ENCODE measurements around the gene ICAM4.
A peak's percentile ranks its signal among the peaks of the same experiment; 100 is the strongest.
"Not testable (repeated sequence)": the region's sequence is repeated elsewhere in the genome, so short reads cannot be mapped to it uniquely, and the experiment has no call there.

ICAM4 gene

GRCh38 chr19:10277795-10278589 lies 8.8 kb upstream of the ICAM4 start:
- no peaks in the 10 kb centered on the region for H3K36me3 ChIP-seq (replicated peaks)
- no peaks in the 10 kb centered on the region for H3K4me1 ChIP-seq
- no peaks in the 10 kb centered on the region for H3K9me3 ChIP-seq
- in situ Hi-C loops (cut with MboI; ENCODE audit: low sequenced_read_pairs): no loop called here
- DNase-seq (ENCODE audit: low spot score in 2 of 2): no peak
- no peaks in the 10 kb centered on the region for H3K27me3 ChIP-seq (ENCODE audit: low read depth)
- H3K4me3 ChIP-seq: no peak overlapping the region

DNA sequence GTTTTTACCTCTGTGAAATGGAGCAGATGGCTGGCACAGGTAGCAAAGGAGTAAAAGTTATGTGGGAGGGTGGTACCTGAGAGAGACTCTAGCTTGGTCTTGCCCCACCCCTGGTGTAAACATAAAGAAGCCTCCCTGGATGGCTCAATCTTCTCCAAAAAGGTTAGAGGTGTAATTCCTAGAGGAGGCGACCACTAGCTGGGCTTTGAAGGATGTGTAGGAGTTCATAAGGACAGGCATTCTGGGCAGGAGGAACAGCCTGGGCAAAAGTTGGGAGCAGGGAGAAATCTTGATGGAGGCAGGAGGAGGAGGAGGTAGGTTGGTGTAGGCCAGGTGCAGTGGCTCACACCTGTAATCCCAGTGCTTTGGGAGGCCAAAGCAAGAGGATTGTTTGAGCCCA lies 7.8 kb upstream of the ICAM4 start:
- Histone ChIP-seq H3K9me3 (no peaks in the 10 kb centered on the region), H3K4me3 (no peak overlapping the region), H3K4me1 (no peaks in the 10 kb centered on the region), H3K27me3 (ENCODE audit: low read depth) (no peaks in the 10 kb centered on the region), H3K36me3 (replicated peaks) (no peaks in the 10 kb centered on the region)
- in situ Hi-C loops (cut with MboI; ENCODE audit: low sequenced_read_pairs): no loop called here
- DNase-seq (ENCODE audit: low spot score in 2 of 2): no peak

DNA sequence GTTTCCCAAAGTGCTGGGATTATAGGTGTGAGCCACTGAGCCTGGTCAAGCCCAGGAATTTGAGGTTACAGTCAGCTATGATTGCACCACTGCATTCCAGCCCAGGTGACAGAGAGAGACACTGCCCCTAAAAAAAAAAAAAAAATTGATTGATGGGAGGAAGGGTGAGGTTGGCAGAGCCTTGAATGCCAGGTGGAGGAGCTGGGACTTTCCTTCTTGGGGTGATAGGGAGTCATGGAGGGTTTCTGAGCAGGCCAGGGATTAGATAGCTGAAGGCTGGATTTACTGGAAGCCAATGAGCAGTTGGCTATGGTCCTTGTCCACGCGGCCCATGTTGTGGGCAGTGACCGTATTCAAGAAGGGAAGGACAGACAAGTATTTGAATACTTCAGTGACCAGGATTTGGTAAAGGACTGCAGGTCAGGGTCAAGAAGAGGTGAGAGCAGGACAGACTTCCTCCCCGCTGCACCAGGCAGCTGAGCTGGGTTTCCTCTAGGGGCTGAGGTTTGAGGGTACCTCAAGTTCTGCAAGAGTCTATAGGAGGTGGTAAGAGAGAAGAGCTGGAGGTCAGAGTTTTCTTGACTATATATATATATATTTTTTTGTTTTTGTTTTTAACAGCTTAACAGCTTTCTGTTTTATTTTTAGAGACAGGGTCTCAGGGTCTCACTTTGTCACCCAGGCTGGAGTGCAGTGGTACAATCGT lies 6.9 kb upstream of the ICAM4 start:
- Histone ChIP-seq H3K27me3 (ENCODE audit: low read depth) (no peaks in the 10 kb centered on the region), H3K36me3 (replicated peaks) (no peaks in the 10 kb centered on the region), H3K4me3 (no peak overlapping the region), H3K4me1 (no peaks in the 10 kb centered on the region), H3K9me3 (no peaks in the 10 kb centered on the region)
- no peak for DNase-seq (ENCODE audit: low spot score in 2 of 2)
- in situ Hi-C loops (cut with MboI; ENCODE audit: low sequenced_read_pairs): no loop called here

GRCh38 chr19:10282043-10282442 lies 4.7 kb upstream of the ICAM4 start:
- H3K4me1 ChIP-seq; H3K4me3 ChIP-seq; H3K27me3 ChIP-seq (ENCODE audit: low read depth); DNase-seq (ENCODE audit: low spot score in 2 of 2); in situ Hi-C loops (cut with MboI; ENCODE audit: low sequenced_read_pairs); H3K36me3 ChIP-seq (replicated peaks); H3K9me3 ChIP-seq: not testable (repeated sequence)

- peak in 1 of 2 experiments; percentile 10 for DNase-seq (ENCODE audit: low spot score in 2 of 2)
- Histone ChIP-seq H3K36me3 (replicated peaks) (no peaks in the 10 kb centered on the region), H3K4me3 (no peak overlapping the region), H3K27me3 (ENCODE audit: low read depth) (no peaks in the 10 kb centered on the region), H3K4me1 (peaks cover 2% of the 10 kb centered on the region; the same call in 1 of the 2 replicates), H3K9me3 (no peaks in the 10 kb centered on the region)
- in situ Hi-C loops (cut with MboI; ENCODE audit: low sequenced_read_pairs): no loop called here
Measured at GRCh38 chr19:10283301-10284064, 3.3 kb upstream of the ICAM4 start.

DNA sequence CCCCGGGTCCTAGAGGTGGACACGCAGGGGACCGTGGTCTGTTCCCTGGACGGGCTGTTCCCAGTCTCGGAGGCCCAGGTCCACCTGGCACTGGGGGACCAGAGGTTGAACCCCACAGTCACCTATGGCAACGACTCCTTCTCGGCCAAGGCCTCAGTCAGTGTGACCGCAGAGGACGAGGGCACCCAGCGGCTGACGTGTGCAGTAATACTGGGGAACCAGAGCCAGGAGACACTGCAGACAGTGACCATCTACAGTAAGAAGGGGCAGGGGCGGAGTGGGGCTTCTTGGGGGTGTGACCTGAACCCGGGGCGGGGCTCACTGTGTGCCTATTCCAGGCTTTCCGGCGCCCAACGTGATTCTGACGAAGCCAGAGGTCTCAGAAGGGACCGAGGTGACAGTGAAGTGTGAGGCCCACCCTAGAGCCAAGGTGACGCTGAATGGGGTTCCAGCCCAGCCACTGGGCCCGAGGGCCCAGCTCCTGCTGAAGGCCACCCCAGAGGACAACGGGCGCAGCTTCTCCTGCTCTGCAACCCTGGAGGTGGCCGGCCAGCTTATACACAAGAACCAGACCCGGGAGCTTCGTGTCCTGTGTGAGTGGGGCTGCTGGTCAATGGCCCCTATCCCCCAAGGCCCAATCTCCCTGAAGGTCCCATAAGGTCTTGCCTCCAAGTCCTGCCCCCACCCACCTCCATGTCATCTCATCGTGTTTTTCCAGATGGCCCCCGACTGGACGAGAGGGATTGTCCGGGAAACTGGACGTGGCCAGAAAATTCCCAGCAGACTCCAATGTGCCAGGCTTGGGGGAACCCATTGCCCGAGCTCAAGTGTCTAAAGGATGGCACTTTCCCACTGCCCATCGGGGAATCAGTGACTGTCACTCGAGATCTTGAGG lies 2.4 kb upstream of the ICAM4 start:
- Histone ChIP-seq H3K9me3 (no peaks in the 10 kb centered on the region), H3K27me3 (ENCODE audit: low read depth) (no peaks in the 10 kb centered on the region), H3K4me1 (peaks cover 6% of the 10 kb centered on the region), H3K36me3 (replicated peaks) (no peaks in the 10 kb centered on the region), H3K4me3 (no peak overlapping the region)
- peak in 1 of 2 experiments; percentile 7 for DNase-seq (ENCODE audit: low spot score in 2 of 2)
- in situ Hi-C loops (cut with MboI; ENCODE audit: low sequenced_read_pairs): no loop called here

DNA sequence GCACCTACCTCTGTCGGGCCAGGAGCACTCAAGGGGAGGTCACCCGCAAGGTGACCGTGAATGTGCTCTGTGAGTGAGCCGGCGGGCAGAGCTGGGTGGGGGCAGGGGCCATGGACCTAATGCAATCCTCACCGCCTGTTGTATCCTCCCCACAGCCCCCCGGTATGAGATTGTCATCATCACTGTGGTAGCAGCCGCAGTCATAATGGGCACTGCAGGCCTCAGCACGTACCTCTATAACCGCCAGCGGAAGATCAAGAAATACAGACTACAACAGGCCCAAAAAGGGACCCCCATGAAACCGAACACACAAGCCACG lies 1.8 kb upstream of the ICAM4 start:
- H3K27me3 ChIP-seq (ENCODE audit: low read depth): no peaks in the 10 kb centered on the region
- DNase-seq (ENCODE audit: low spot score in 2 of 2): no peak
- in situ Hi-C loops (cut with MboI; ENCODE audit: low sequenced_read_pairs): no loop called here
- no peaks in the 10 kb centered on the region for H3K36me3 ChIP-seq (replicated peaks)
- no peaks in the 10 kb centered on the region for H3K9me3 ChIP-seq
- peaks cover 6% of the 10 kb centered on the region for H3K4me1 ChIP-seq
- no peak overlapping the region for H3K4me3 ChIP-seq

- Histone ChIP-seq H3K36me3 (replicated peaks) (no peaks in the 10 kb centered on the region), H3K9me3 (no peaks in the 10 kb centered on the region), H3K27me3 (ENCODE audit: low read depth) (no peaks in the 10 kb centered on the region), H3K4me1 (peaks cover 6% of the 10 kb centered on the region), H3K4me3 (no peak overlapping the region)
- no peak for DNase-seq (ENCODE audit: low spot score in 2 of 2)
- in situ Hi-C loops (cut with MboI; ENCODE audit: low sequenced_read_pairs): no loop called here
Measured at GRCh38 chr19:10285393-10285792, 1.4 kb upstream of the ICAM4 start.

DNA sequence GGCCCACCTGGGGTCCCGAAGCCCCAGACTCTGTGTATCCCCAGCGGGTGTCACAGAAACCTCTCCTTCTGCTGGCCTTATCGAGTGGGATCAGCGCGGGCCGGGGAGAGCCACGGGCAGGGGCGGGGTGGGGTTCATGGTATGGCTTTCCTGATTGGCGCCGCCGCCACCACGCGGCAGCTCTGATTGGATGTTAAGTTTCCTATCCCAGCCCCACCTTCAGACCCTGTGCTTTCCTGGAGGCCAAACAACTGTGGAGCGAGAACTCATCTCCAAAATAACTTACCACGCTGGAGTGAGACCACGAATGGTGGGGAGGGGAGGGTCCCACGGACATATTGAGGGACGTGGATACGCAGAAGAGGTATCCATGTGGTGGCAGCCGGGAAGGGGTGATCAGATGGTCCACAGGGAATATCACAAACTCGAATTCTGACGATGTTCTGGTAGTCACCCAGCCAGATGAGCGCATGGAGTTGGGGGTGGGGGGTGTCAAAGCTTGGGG lies 2.0 kb downstream of the ICAM4 start:
- Histone ChIP-seq H3K4me3 (peak overlapping the region; percentile 51), H3K4me1 (peaks cover 14% of the 10 kb centered on the region), H3K27me3 (ENCODE audit: low read depth) (no peaks in the 10 kb centered on the region), H3K36me3 (replicated peaks) (peaks cover 7% of the 10 kb centered on the region), H3K9me3 (no peaks in the 10 kb centered on the region)
- peak; percentile 86 to 92 for DNase-seq (ENCODE audit: low spot score in 2 of 2)
- in situ Hi-C loops (cut with MboI; ENCODE audit: low sequenced_read_pairs): no loop called here

- Histone ChIP-seq H3K4me1 (peaks cover 14% of the 10 kb centered on the region), H3K36me3 (replicated peaks) (peaks cover 10% of the 10 kb centered on the region), H3K27me3 (ENCODE audit: low read depth) (no peaks in the 10 kb centered on the region), H3K4me3 (peak overlapping the region; percentile 51), H3K9me3 (no peaks in the 10 kb centered on the region)
- peak; percentile 75 to 90 for DNase-seq (ENCODE audit: low spot score in 2 of 2)
- in situ Hi-C loops (cut with MboI; ENCODE audit: low sequenced_read_pairs): no loop called here
Measured at GRCh38 chr19:10289167-10289835, 2.5 kb downstream of the ICAM4 start.

DNA sequence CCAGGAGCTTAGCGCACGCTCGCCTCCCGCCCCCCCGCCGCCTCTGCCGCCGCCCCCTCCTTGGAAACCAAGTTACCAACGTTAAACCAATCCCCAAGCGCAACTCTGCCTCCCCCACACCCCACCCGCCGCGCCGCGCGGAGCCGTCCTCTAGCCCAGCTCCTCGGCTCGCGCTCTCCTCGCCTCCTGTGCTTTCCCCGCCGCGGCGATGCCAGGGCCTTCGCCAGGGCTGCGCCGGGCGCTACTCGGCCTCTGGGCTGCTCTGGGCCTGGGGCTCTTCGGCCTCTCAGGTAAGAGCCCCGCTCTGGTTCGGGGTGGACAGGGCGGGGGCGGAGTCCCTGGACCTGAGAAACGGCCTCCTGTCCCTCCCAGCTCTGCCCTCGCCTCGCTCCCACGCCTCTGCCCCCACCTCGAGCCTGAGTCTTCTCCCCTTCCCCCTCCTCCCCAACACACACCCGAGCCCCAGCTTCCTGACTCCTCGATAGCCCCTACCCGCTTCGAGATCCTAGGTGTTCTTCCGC lies 3.1 kb downstream of the ICAM4 start, which contains the start of gene ICAM5:
Gene ICAM5 (plus strand): TSS at position 117 of the 521 bp plus-strand sequence. CDS start 92 bp downstream, at position 209.
- no peaks in the 10 kb centered on the region for H3K27me3 ChIP-seq (ENCODE audit: low read depth)
- H3K9me3 ChIP-seq: no peaks in the 10 kb centered on the region
- DNase-seq (ENCODE audit: low spot score in 2 of 2): no peak
- in situ Hi-C loops (cut with MboI; ENCODE audit: low sequenced_read_pairs): no loop called here
- peak within 1 kb of the TSS; percentile 51 for H3K4me3 ChIP-seq
- peaks cover 14% of the 10 kb centered on the region for H3K4me1 ChIP-seq
- peaks cover 10% of the 10 kb centered on the region for H3K36me3 ChIP-seq (replicated peaks)

DNA sequence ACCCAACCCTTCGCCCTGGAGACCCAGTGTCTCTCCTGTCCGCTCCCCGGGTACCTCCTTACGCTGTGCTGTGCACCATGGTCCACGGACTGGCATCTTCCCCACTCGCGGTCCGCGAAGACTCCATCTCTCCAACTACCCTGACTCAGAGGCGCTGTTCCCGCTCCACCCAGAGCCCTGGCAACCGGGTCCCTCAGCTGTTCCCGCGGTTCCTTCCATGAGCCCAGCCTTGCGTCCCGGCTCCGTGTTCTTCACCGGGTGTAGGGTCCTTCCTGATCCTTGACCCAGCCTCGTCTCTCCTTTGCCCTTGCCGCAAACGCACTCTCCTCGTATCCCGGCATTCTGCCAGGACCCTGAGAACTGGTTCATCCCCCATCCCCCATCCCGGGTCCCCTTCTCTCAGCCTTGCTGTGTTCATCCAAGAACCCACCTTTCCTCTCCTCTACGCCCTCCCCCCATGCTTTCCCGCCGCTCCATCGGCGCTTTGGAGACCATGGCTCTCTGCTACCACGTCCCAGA lies 3.7 kb downstream of the ICAM4 start:
- in situ Hi-C loops (cut with MboI; ENCODE audit: low sequenced_read_pairs): no loop called here
- peaks cover 14% of the 10 kb centered on the region for H3K4me1 ChIP-seq
- peak in 1 of 2 experiments; percentile 59 for DNase-seq (ENCODE audit: low spot score in 2 of 2)
- H3K9me3 ChIP-seq: no peaks in the 10 kb centered on the region
- peak overlapping the region; percentile 51 for H3K4me3 ChIP-seq
- H3K36me3 ChIP-seq (replicated peaks): peaks cover 10% of the 10 kb centered on the region
- H3K27me3 ChIP-seq (ENCODE audit: low read depth): no peaks in the 10 kb centered on the region

Measured in HAP-1 (cell line).